ENCODE measurements around the gene ADH5.
"Not testable (repeated sequence)": the region's sequence is repeated elsewhere in the genome, so short reads cannot be mapped to it uniquely, and the experiment has no call there.

Gene ADH5

DNA sequence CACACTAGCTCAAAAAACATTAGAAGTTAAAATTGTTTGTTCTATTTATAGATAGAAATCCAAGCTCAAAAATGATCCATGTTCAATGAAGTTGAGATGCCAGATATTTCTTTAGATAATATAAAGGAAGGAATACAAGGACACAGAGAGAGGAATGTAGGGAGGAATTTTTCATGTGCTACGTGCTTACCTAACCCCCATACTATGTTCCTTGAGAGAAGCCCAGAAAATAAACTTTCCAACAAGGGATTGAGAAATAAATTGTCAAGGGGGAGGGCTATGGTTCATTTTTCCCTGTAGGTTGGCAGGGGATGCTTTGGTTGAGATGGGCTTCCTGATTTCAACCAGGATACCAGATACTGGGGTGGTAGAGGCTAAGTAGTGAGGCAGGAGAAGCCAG is 15.6 kb upstream of the ADH5 start:
- DNase-seq (ENCODE audit: insufficient read length, low spot score): no peak
- no peak for FAIRE-seq
- no peak for TF ChIP-seq POU2F2 (IDR thresholded peaks at IDR 0.05; ENCODE audit: low read depth, low read length)
- no peak for TF ChIP-seq POLR2A (IDR thresholded peaks at IDR 0.05; ENCODE audit: low read depth, low read length)
- no peak for TF ChIP-seq SPI1 (IDR thresholded peaks at IDR 0.05; ENCODE audit: low read depth, low read length)
- TF ChIP-seq PAX5 (IDR thresholded peaks at IDR 0.05; ENCODE audit: insufficient read depth, low read length, severe bottlenecking): no peak
- no peak for TF ChIP-seq TAF1 (IDR thresholded peaks at IDR 0.05; ENCODE audit: low read depth, low read length)
- TF ChIP-seq POLR2AphosphoS5 (IDR thresholded peaks at IDR 0.05; ENCODE audit: low read depth, low read length): no peak

DNA sequence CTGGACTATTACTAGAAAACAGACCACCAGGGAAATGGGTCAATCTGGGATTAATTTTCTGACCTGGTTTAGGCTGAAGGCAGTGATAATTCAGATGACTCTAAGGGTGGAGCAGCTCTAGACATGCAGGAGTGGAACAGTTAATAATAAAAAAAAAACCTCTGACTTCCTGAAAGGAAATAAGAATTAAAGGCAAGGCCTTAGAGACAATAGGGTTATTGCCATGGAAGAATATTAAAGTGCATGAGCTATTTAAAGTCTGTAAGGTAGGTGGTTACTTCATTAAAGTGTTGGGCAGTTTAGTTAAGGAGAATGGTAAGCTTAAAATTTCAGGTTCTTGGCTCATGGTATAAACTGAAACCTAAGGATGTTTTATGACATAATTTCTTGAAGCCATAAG is 14.6 kb upstream of the ADH5 start:
- no peak for FAIRE-seq
- no peak for TF ChIP-seq POLR2AphosphoS5 (IDR thresholded peaks at IDR 0.05; ENCODE audit: low read depth, low read length)
- TF ChIP-seq POU2F2 (IDR thresholded peaks at IDR 0.05; ENCODE audit: low read depth, low read length): no peak
- no peak for TF ChIP-seq SPI1 (IDR thresholded peaks at IDR 0.05; ENCODE audit: low read depth, low read length)
- no peak for TF ChIP-seq POLR2A (IDR thresholded peaks at IDR 0.05; ENCODE audit: low read depth, low read length)
- no peak for TF ChIP-seq PAX5 (IDR thresholded peaks at IDR 0.05; ENCODE audit: insufficient read depth, low read length, severe bottlenecking)
- TF ChIP-seq TAF1 (IDR thresholded peaks at IDR 0.05; ENCODE audit: low read depth, low read length): no peak
- DNase-seq (ENCODE audit: insufficient read length, low spot score): no peak

DNA sequence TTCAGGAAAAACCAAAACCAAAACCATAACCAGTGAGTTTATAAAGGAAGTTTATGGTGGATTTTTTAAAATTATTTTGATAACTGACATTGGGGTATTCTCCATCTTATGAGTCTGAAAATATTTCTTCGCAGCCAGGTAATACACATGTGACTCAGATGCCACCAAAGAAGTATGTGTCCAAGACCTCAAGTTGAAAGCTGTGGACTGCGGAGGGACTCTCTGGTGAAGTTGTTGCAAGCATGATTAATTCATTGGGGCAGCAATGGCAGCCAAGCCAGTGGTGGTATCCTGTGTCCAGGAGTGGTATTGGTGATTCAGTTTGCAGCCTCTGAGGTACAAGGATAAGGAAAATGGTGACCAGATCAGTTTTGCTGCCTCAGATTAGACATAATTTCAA is 14.0 kb upstream of the ADH5 start:
- DNase-seq (ENCODE audit: insufficient read length, low spot score): no peak
- TF ChIP-seq TAF1 (IDR thresholded peaks at IDR 0.05; ENCODE audit: low read depth, low read length) (no peak), SPI1 (IDR thresholded peaks at IDR 0.05; ENCODE audit: low read depth, low read length) (no peak), POLR2A (IDR thresholded peaks at IDR 0.05; ENCODE audit: low read depth, low read length) (no peak), POU2F2 (IDR thresholded peaks at IDR 0.05; ENCODE audit: low read depth, low read length) (no peak)
- FAIRE-seq: no peak

DNA sequence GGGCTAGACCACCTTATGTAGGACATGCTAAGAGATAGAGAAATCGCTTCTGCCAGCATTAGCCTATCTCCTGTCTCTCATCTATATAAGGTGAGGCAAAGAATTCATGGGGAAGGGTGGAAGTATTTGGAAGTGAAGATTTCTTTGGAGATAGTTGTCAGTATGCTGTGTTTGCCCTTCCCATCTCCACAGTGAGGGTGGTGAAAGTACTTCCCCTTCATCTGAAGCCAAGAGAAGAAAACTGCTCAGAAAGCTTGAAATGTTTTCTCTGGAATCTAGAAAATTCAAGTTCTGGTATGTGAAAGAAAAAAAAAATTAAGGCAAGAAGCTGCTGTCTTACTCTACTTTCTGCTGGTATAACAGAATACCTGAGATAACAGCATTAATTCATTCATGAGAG is 12.3 kb upstream of the ADH5 start:
- no peak for TF ChIP-seq PAX5 (IDR thresholded peaks at IDR 0.05; ENCODE audit: insufficient read depth, low read length, severe bottlenecking)
- TF ChIP-seq POU2F2 (IDR thresholded peaks at IDR 0.05; ENCODE audit: low read depth, low read length): no peak
- no peak for TF ChIP-seq POLR2A (IDR thresholded peaks at IDR 0.05; ENCODE audit: low read depth, low read length)
- TF ChIP-seq SPI1 (IDR thresholded peaks at IDR 0.05; ENCODE audit: low read depth, low read length): no peak
- TF ChIP-seq TAF1 (IDR thresholded peaks at IDR 0.05; ENCODE audit: low read depth, low read length): no peak
- no peak for TF ChIP-seq POLR2AphosphoS5 (IDR thresholded peaks at IDR 0.05; ENCODE audit: low read depth, low read length)
- DNase-seq (ENCODE audit: insufficient read length, low spot score) (no peak), FAIRE-seq (peak; percentile 52)

GRCh38 chr4:99099814-99100213 is 11.2 kb upstream of the ADH5 start:
- FAIRE-seq; DNase-seq (ENCODE audit: insufficient read length, low spot score): not testable (repeated sequence)

- TF ChIP-seq SPI1 (IDR thresholded peaks at IDR 0.05; ENCODE audit: low read depth, low read length) (no peak), POU2F2 (IDR thresholded peaks at IDR 0.05; ENCODE audit: low read depth, low read length) (no peak), PAX5 (IDR thresholded peaks at IDR 0.05; ENCODE audit: insufficient read depth, low read length, severe bottlenecking) (no peak), POLR2AphosphoS5 (IDR thresholded peaks at IDR 0.05; ENCODE audit: low read depth, low read length) (no peak), POLR2A (IDR thresholded peaks at IDR 0.05; ENCODE audit: low read depth, low read length) (no peak), TAF1 (IDR thresholded peaks at IDR 0.05; ENCODE audit: low read depth, low read length) (no peak)
- DNase-seq (ENCODE audit: insufficient read length, low spot score): no peak
- no peak for FAIRE-seq
These were observed 10.7 kb upstream of the ADH5 start for GRCh38 chr4:99099311-99099710.

GRCh38 chr4:99091841-99092240 is 3.3 kb upstream of the ADH5 start:
- not testable (repeated sequence) for FAIRE-seq; DNase-seq (ENCODE audit: insufficient read length, low spot score)

DNA sequence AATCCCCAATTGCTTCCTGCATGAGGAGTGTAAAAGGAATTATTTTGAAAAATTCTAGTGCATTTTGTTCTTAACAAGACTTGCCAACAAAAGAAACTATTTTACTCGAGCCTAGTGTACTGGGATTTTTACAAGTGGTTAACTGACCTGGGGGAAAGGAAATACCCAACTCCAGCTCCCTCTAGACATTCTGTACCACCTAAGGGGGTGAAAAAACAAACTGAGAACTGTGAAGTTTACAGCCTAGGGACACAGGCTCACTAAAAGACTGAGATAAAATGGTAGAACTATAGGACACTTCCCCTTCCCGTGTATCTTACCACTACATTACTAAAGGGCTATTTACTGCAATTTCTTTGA is 2.6 kb upstream of the ADH5 start:
- no peak for DNase-seq (ENCODE audit: insufficient read length, low spot score)
- no peak for FAIRE-seq
- no peak for TF ChIP-seq TAF1 (IDR thresholded peaks at IDR 0.05; ENCODE audit: low read depth, low read length)
- no peak for TF ChIP-seq POLR2A (IDR thresholded peaks at IDR 0.05; ENCODE audit: low read depth, low read length)
- no peak for TF ChIP-seq SPI1 (IDR thresholded peaks at IDR 0.05; ENCODE audit: low read depth, low read length)
- no peak for TF ChIP-seq POU2F2 (IDR thresholded peaks at IDR 0.05; ENCODE audit: low read depth, low read length)
- TF ChIP-seq POLR2AphosphoS5 (IDR thresholded peaks at IDR 0.05; ENCODE audit: low read depth, low read length): no peak
- no peak for TF ChIP-seq PAX5 (IDR thresholded peaks at IDR 0.05; ENCODE audit: insufficient read depth, low read length, severe bottlenecking)

DNA sequence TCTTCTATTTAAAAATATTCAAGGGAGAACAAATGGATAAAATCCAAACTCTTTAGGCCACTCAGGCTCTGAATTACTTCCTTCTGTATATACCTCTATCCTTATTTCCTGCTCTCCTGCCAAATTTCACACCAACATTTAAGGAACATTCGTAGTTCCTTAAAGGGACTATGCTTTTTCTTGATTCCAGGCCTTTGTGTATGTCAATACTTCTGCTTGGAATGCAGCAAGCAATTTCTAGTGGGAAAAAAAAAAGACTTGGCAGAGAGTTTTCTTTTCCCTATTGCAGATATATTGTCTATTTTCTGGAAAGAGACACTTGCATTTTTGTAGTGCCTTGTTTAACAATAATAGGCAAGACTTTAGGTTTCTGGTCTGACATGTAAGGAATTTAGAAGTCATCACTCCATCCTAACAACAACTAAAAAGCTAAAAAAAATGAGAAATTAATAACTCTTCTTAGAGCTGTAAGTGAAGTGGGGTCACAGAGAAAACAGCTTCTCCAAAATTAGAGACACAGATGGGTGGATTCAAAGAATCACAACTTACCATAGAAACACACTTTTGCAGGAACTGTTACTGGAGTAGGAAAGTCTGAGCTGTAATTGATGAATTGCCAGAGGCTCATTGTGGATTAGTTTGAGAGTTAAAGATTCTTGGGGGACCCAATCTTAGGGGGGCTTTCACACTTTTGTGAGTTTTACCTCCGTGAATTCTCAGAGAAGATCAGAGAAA is 2.1 kb upstream of the ADH5 start:
- TF ChIP-seq PAX5 (IDR thresholded peaks at IDR 0.05; ENCODE audit: insufficient read depth, low read length, severe bottlenecking) (no peak), TAF1 (IDR thresholded peaks at IDR 0.05; ENCODE audit: low read depth, low read length) (no peak), SPI1 (IDR thresholded peaks at IDR 0.05; ENCODE audit: low read depth, low read length) (no peak), POU2F2 (IDR thresholded peaks at IDR 0.05; ENCODE audit: low read depth, low read length) (no peak)
- FAIRE-seq (no peak), DNase-seq (ENCODE audit: insufficient read length, low spot score) (no peak)

GRCh38 chr4:99088023-99088449 is 552 bp downstream of the ADH5 start:
- TF ChIP-seq SPI1 (IDR thresholded peaks at IDR 0.05; ENCODE audit: low read depth, low read length) (no peak), TAF1 (IDR thresholded peaks at IDR 0.05; ENCODE audit: low read depth, low read length) (no peak), POLR2AphosphoS5 (IDR thresholded peaks at IDR 0.05; ENCODE audit: low read depth, low read length) (no peak), PAX5 (IDR thresholded peaks at IDR 0.05; ENCODE audit: insufficient read depth, low read length, severe bottlenecking) (no peak), POLR2A (IDR thresholded peaks at IDR 0.05; ENCODE audit: low read depth, low read length) (no peak), POU2F2 (IDR thresholded peaks at IDR 0.05; ENCODE audit: low read depth, low read length) (no peak)
- FAIRE-seq (no peak), DNase-seq (ENCODE audit: insufficient read length, low spot score) (peak; percentile 20)

Measured in GM12891 (cell line).